DMS53 treated with DMSO at 0.1 percent for 48 hours (cell line): ENCODE data around the gene AKR1A1.
"Not testable (repeated sequence)": the region's sequence is repeated elsewhere in the genome, so short reads cannot be mapped to it uniquely, and the experiment has no call there.

ENCODE experiments used
- DNase-seq: peaks from one replicate; lab custom pipeline; 2025; ENCODE audit not compliant: unreplicated experiment; lab: John Stamatoyannopoulos, UW

Gene AKR1A1

GRCh38 chr1:45523516-45523915 is 27.1 kb upstream of the AKR1A1 start:
- DNase-seq, result not testable (repeated sequence)

GRCh38 chr1:45523975-45524374 is 26.7 kb upstream of the AKR1A1 start:
- DNase-seq, result not testable (repeated sequence)

- DNase-seq, result peak; percentile 66
Measured at GRCh38 chr1:45526135-45526644, 24.4 kb upstream of the AKR1A1 start.

- DNase-seq, result no peak
Measured at GRCh38 chr1:45530632-45531135, 19.9 kb upstream of the AKR1A1 start.

GRCh38 chr1:45531873-45532272 is 18.8 kb upstream of the AKR1A1 start:
- DNase-seq, result no peak

GRCh38 chr1:45535988-45536766 is 14.4 kb upstream of the AKR1A1 start:
- DNase-seq, result no peak

GRCh38 chr1:45536886-45537285 is 13.7 kb upstream of the AKR1A1 start:
- DNase-seq, result no peak

GRCh38 chr1:45541193-45541592 is 9.4 kb upstream of the AKR1A1 start:
- DNase-seq, result no peak

GRCh38 chr1:45542591-45542990 is 8.0 kb upstream of the AKR1A1 start:
- DNase-seq, result no peak

- DNase-seq, result no peak
Measured at GRCh38 chr1:45543581-45544417, 6.8 kb upstream of the AKR1A1 start.

- DNase-seq, result no peak
Measured at GRCh38 chr1:45544530-45544929, 6.1 kb upstream of the AKR1A1 start.

GRCh38 chr1:45545019-45545493 is 5.6 kb upstream of the AKR1A1 start:
- DNase-seq, result no peak

GRCh38 chr1:45545553-45546310 is 4.9 kb upstream of the AKR1A1 start:
- DNase-seq, result no peak

GRCh38 chr1:45551684-45552083 is 1.1 kb downstream of the AKR1A1 start:
- no peak for DNase-seq

GRCh38 chr1:45552331-45552730 is 1.7 kb downstream of the AKR1A1 start:
- DNase-seq, result peak; percentile 60

GRCh38 chr1:45554198-45554597 is 3.6 kb downstream of the AKR1A1 start:
- no peak for DNase-seq

- DNase-seq, result no peak
Measured at GRCh38 chr1:45557422-45557944, 6.9 kb downstream of the AKR1A1 start.

- DNase-seq, result no peak
Measured at GRCh38 chr1:45563843-45564242, 13.2 kb downstream of the AKR1A1 start.

GRCh38 chr1:45566722-45567121 is 16.1 kb downstream of the AKR1A1 start:
- no peak for DNase-seq

GRCh38 chr1:45567911-45568310 is 17.3 kb downstream of the AKR1A1 start:
- no peak for DNase-seq

GRCh38 chr1:45568421-45568820 is 17.8 kb downstream of the AKR1A1 start:
- DNase-seq, result no peak
